ENCODE data around the gene ZNF236.

DNA sequence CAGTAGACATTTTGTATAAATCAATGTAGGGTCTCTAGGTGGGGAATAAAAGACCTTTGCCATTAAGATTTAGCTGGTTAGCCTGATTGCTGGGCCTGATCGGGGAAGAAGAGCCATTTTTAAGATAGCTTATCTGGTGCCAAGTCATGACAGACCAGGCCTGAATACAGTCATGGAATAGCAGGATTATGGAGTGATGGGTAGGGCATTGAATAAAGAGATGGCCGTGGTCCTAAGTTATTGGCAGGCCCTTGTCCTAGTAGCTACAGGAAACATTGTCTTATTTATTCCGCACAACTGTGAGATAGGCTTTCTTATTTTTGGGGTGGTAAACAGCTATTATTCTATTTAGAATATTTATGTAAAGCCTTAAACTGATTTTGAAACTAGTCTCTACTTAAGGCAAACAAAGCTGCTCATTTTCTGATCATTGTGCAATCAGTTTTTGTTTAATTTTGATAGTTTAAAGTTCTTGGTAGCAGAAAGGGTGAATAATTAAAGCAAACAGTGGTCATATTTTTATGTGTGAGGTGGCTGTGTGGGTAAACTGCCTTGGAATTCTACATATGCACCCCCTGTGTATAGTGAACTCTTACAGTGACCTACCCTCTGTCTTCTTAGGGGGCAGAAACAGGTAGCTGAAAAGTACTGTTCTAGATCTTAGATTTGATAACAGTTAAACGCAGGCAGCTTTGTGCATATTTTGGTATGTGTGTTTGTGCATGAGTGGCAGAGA is 22.6 kb downstream of the ZNF236 start:
- TF ChIP-seq REL (CRISPR knock-in tag; conservative IDR thresholded peaks at IDR 0.05) (no peak), MAZ (IDR thresholded peaks at IDR 0.05; ENCODE audit: borderline replicate concordance, low read depth, low read length) (no peak), MAZ (CRISPR knock-in tag; IDR thresholded peaks at IDR 0.05; ENCODE audit: low read depth) (no peak), ZNF232 (CRISPR knock-in tag; IDR thresholded peaks at IDR 0.05; ENCODE audit: borderline replicate concordance) (no peak), POLR2A (IDR thresholded peaks at IDR 0.05; ENCODE audit: insufficient read depth in 1 of 2, low read depth in 2 of 2, low read length in 2 of 2) (no peak), BCL6 (CRISPR knock-in tag; IDR thresholded peaks at IDR 0.05) (no peak), CSRNP1 (CRISPR knock-in tag; IDR thresholded peaks at IDR 0.05) (no peak), ZMAT3 (CRISPR knock-in tag; conservative IDR thresholded peaks at IDR 0.05) (no peak), CTCF (CRISPR knock-in tag; IDR thresholded peaks at IDR 0.05) (no peak), FOXM1 (CRISPR knock-in tag; IDR thresholded peaks at IDR 0.05) (no peak), ARID4A (CRISPR knock-in tag; IDR thresholded peaks at IDR 0.05; ENCODE audit: borderline replicate concordance) (no peak), ZBTB7A (CRISPR knock-in tag; IDR thresholded peaks at IDR 0.05) (no peak)
